Ishikawa (cell line): Measurements from ENCODE around the gene COX10.

Experiments used
- CEBPB ChIP-seq: IDR thresholded peaks from 2 replicates; pipeline ENCODE4 v1.6.1; 2012
- CREB1 ChIP-seq: IDR thresholded peaks from 2 replicates; pipeline ENCODE4 v1.6.1; 2012; ENCODE audit warnings: low read depth
- EGR1 ChIP-seq: IDR thresholded peaks from 2 replicates; pipeline ENCODE4 v1.6.1; 2012
- EP300 ChIP-seq: IDR thresholded peaks from 2 replicates; pipeline ENCODE4 v1.6.1; 2012; ENCODE audit warnings: borderline replicate concordance
- FOXM1 ChIP-seq: IDR thresholded peaks from 2 replicates; pipeline ENCODE4 v1.6.1; 2012; ENCODE audit warnings: low read depth, borderline replicate concordance
- NFIC ChIP-seq: IDR thresholded peaks from 2 replicates; pipeline ENCODE4 v1.6.1; 2012
- RAD21 ChIP-seq: IDR thresholded peaks from 2 replicates; pipeline ENCODE4 v1.6.1; 2012; ENCODE audit warnings: low read depth
- REST ChIP-seq: IDR thresholded peaks from 2 replicates; pipeline ENCODE4 v1.6.1; 2012; ENCODE audit warnings: low read depth, mild to moderate bottlenecking
- TAF1 ChIP-seq: IDR thresholded peaks from 2 replicates; pipeline ENCODE4 v1.6.1; 2012; ENCODE audit warnings: low read depth, mild to moderate bottlenecking
- TCF12 ChIP-seq: IDR thresholded peaks from 2 replicates; pipeline ENCODE4 v1.6.1; 2012; ENCODE audit warnings: low read depth
- TEAD4 ChIP-seq: IDR thresholded peaks from 2 replicates; pipeline ENCODE4 v1.6.1; 2012
- USF1 ChIP-seq: IDR thresholded peaks from 2 replicates; pipeline ENCODE4 v1.6.1; 2012
- YY1 ChIP-seq: IDR thresholded peaks from 2 replicates; pipeline ENCODE4 v1.6.1; 2012; ENCODE audit warnings: low read depth
- ZBTB7A ChIP-seq: IDR thresholded peaks from 2 replicates; pipeline ENCODE4 v1.6.1; 2012; ENCODE audit warnings: low read depth
- TF ChIP-seq, protein P1 (sequence below): IDR thresholded peaks from 2 replicates; pipeline ENCODE4 v1.6.1; 2012

COX10 gene

GRCh38 chr17:14152721-14153120 lies 83.4 kb downstream of the COX10 start:
- no peak for TF ChIP-seq REST

DNA sequence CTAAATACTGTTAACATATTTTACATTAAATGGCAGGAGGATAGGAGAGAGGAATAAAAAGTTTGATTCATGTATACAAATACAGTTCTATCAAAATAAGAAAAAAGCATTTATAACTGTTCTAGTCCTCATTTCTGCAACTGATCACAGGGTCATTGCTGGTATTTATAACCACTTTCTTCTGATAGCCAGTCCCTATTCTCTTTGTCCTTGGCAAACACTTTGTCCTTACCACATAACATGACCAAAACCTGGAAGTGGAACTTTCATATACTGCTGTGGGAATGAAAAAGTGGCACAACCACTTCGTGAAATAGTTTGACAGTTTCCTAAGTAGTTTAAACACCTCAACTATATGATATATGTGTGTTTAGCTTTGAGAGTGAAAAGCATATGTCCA lies 84.1 kb downstream of the COX10 start:
- TF ChIP-seq EP300 (no peak), EGR1 (no peak), REST (no peak), NFIC (no peak), TAF1 (no peak), RAD21 (no peak), CREB1 (no peak), FOXM1 (no peak), YY1 (no peak), ZBTB7A (no peak), USF1 (no peak), TEAD4 (no peak), TCF12 (no peak), CEBPB (no peak)
- TF ChIP-seq, protein P1, sequence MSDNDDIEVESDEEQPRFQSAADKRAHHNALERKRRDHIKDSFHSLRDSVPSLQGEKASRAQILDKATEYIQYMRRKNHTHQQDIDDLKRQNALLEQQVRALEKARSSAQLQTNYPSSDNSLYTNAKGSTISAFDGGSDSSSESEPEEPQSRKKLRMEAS: no peak

DNA sequence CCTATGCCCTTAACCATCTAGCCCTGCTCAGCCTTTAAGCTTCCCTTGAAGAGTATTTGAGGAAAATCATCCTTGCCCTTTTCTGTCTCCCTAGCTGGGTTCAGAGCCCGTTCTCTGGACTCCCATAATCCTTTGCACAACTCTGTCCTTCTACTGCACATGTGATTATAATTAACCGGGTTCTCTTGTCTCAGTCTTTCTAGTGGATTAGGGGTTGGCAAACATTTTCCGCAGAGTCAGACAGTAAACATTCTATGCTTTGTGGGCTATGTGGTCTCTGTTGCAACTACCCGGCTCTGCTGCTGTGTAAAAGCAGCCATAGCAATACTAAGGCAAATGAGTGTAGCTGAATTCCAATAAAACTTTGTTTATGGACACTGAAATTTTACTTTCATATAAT lies 87.4 kb downstream of the COX10 start:
- TF ChIP-seq TEAD4 (no peak), CEBPB (no peak), YY1 (no peak), EP300 (no peak), NFIC (no peak), ZBTB7A (no peak), RAD21 (no peak), FOXM1 (no peak), TCF12 (no peak), REST (no peak), CREB1 (no peak), USF1 (no peak), EGR1 (no peak), TAF1 (no peak)
- TF ChIP-seq, protein P1: no peak

- TF ChIP-seq CREB1 (no peak), FOXM1 (no peak), TEAD4 (no peak), EGR1 (no peak), YY1 (no peak), ZBTB7A (no peak), TAF1 (no peak)
Measured at GRCh38 chr17:14157822-14158221, 88.5 kb downstream of the COX10 start.

DNA sequence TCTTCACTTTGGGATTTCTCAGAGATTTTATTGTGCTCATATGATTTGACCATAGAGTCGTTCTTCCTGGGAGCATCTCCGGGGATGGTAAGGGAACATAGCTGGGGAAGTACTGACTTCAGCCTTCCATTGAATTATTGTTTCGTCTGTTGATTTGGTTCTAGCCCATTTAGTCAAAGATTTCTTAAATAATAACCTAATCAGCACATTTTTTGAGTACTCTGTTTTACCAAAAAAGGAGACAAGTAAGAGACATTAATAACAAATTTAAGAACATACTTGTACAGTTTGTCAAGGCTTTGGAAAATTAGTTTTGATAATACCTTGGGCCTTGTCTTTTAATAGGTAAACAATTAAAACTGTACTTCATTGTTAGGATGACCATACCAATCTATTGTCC lies 89.4 kb downstream of the COX10 start:
- TF ChIP-seq FOXM1: no peak
- no peak for TF ChIP-seq RAD21
- no peak for TF ChIP-seq TCF12
- no peak for TF ChIP-seq EGR1
- TF ChIP-seq EP300: no peak
- TF ChIP-seq USF1: no peak
- TF ChIP-seq CREB1: no peak
- no peak for TF ChIP-seq REST
- no peak for TF ChIP-seq NFIC
- TF ChIP-seq ZBTB7A: no peak
- TF ChIP-seq TAF1: no peak
- TF ChIP-seq YY1: no peak
- no peak for TF ChIP-seq CEBPB
- TF ChIP-seq, protein P1: no peak
- no peak for TF ChIP-seq TEAD4
